Chondrocyte (in vitro differentiated cells): ENCODE measurements around the gene SKIDA1. TPM values are rescaled to one million over a fixed set of nuclear protein-coding genes. Genes with fewer than 3 reads are reported as not detected.

ENCODE experiments used
- DNase-seq: peaks from one replicate; pipeline ENCODE4 v3.0.0; 2021; ENCODE audit warnings: mixed read lengths, low spot score
- H3K27ac Mint-ChIP-seq: one replicate; pipeline ENCODE4 v1.8.0; 2021; ENCODE audit warnings: mild to moderate bottlenecking, moderate library complexity, mixed read lengths; ENCODE audit not compliant: unreplicated experiment
- H3K27me3 Mint-ChIP-seq: 2 replicates; pipeline ENCODE4 v1.8.0; 2021; ENCODE audit warnings: low read depth, mixed read lengths
- H3K36me3 Mint-ChIP-seq: 2 replicates; pipeline ENCODE4 v1.8.0; 2021; ENCODE audit warnings: low read depth, mixed read lengths
- H3K4me1 Mint-ChIP-seq: 2 replicates; pipeline ENCODE4 v1.8.0; 2021; ENCODE audit warnings: low read depth, mild to moderate bottlenecking, mixed read lengths
- H3K4me3 Mint-ChIP-seq: one replicate; pipeline ENCODE4 v1.8.0; 2021; ENCODE audit warnings: mild to moderate bottlenecking, moderate library complexity, mixed read lengths; ENCODE audit not compliant: unreplicated experiment
- H3K9me3 Mint-ChIP-seq: 2 replicates; pipeline ENCODE4 v1.8.0; 2021; ENCODE audit warnings: low read depth, mixed read lengths
- total RNA-seq: library from RNA; stranded (reverse); gene quantifications from 3 replicates; pipeline ENCODE4 v1.2.1, GENCODE V29; 2021
- TF ChIP-seq, protein P1 (sequence below): fragments of 200-600 bp; sonication (generic); IDR thresholded peaks from 2 replicates; pipeline ENCODE4 v1.5.0; 2021; ENCODE audit warnings: antibody characterized with exemption, mild to moderate bottlenecking, moderate library complexity

SKIDA1 gene
- total RNA-seq, 1 donor from 2014 or later, result 2.0 TPM

DNA sequence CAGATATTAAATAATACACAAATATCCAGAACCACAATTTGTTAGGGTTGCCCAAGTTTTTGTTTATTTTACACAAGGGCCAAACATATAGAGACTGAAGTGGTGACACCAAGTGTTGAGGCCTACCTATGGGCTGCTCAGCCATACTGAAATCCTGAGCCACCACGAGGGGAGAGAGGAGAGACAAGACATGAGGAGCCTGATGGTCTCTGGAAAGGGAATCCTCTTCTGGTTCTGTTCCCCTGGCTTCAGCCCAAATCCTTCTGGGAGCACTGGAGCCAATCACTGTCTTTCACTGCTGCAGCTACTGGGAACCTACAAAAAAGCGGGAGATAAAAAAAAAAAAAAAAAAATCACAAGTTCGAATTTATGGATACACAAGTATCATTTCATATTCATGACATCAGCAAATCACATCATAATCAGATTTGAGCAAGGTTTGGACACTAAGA is 1.9 kb downstream of the SKIDA1 start:
- Mint-ChIP-seq H3K36me3 (no peaks in the 10 kb centered on the region), H3K4me1 (peaks cover 69% of the 10 kb centered on the region), H3K4me3 (peak overlapping the region; percentile 80), H3K27me3 (no peaks in the 10 kb centered on the region), H3K9me3 (no peaks in the 10 kb centered on the region), H3K27ac (peak overlapping the region; percentile 98)
- TF ChIP-seq, protein P1, sequence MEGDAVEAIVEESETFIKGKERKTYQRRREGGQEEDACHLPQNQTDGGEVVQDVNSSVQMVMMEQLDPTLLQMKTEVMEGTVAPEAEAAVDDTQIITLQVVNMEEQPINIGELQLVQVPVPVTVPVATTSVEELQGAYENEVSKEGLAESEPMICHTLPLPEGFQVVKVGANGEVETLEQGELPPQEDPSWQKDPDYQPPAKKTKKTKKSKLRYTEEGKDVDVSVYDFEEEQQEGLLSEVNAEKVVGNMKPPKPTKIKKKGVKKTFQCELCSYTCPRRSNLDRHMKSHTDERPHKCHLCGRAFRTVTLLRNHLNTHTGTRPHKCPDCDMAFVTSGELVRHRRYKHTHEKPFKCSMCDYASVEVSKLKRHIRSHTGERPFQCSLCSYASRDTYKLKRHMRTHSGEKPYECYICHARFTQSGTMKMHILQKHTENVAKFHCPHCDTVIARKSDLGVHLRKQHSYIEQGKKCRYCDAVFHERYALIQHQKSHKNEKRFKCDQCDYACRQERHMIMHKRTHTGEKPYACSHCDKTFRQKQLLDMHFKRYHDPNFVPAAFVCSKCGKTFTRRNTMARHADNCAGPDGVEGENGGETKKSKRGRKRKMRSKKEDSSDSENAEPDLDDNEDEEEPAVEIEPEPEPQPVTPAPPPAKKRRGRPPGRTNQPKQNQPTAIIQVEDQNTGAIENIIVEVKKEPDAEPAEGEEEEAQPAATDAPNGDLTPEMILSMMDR, result no peak
- no peak for DNase-seq

DNA sequence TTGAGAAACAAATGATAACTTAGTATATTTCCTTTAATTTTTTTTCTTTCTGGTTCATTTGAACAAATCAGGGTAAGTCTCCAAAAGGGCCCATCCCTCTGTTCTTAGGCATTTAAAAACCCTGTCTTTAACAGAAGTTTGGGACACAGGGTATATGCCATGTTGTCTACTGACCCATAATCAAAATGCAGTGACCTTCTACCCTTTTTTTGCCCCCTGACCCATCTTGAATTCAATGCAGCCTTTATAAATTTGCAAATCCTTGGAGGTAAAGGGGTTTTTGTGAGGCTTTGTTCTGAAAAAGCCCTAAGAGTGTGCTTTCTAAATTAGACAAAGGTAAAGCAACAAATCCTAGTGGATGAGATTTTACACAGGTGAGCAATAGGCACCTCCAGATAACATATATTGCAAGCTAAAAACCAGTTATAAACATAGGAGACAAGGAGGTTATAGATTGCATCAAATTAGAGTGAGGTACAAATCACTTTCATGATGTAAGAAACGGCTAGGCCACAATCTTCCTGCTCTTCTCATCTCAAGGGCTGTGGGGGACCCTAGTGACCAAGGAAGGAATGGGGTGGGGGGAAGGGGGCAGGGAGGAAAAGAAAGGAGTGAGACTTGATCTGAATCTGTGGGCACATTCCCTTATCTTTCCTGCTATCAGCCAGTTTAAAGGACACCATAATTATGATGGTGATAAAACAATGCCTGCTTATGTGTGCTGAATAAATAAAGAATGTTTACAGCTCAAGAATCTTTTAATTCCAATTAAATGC is 2.7 kb downstream of the SKIDA1 start:
- Mint-ChIP-seq H3K27ac (peak overlapping the region; percentile 98), H3K36me3 (no peaks in the 10 kb centered on the region), H3K4me1 (peaks cover 69% of the 10 kb centered on the region), H3K27me3 (no peaks in the 10 kb centered on the region), H3K4me3 (no peak overlapping the region), H3K9me3 (no peaks in the 10 kb centered on the region)
- TF ChIP-seq, protein P1, result no peak
- no peak for DNase-seq

DNA sequence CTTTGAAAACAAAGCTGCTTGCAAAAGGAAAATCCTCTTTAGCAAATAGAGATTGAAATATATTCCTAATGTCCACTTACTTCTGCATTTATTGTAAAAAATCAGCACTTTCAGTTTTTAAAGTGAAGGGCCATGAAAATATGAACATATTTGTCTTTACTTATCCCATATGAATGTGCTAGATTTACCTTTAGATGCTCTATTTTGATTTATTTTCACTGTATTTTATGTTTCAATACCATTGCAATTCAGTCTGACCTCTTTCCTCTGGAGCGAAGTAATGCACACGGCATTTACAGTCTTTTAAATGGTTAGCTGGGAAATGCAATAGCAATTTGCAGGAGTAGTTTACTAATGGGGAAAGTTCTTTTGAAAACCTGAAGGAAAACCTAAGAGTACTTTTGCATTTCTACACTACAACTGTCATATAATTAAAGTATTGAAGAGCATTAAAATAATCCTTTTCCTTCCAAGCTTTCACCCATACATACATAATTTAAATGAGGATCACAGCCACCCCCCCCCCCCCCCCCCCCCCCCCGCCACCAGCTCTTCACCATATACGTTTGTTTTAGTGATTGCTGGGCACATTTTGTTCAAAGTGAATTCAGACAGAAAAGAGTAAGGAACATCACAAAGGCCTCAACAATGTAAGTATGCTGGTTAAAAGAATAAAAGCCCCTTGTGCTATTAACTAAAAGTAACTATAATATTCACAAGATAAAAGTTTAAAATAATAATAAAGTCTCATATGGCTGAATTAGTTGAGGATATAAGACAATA is 3.5 kb downstream of the SKIDA1 start:
- no peak overlapping the region for H3K4me3 Mint-ChIP-seq
- no peak for DNase-seq
- no peaks in the 10 kb centered on the region for H3K36me3 Mint-ChIP-seq
- no peak overlapping the region for H3K27ac Mint-ChIP-seq
- no peaks in the 10 kb centered on the region for H3K9me3 Mint-ChIP-seq
- H3K27me3 Mint-ChIP-seq, result no peaks in the 10 kb centered on the region
- TF ChIP-seq, protein P1, result no peak
- H3K4me1 Mint-ChIP-seq, result peaks cover 73% of the 10 kb centered on the region

DNA sequence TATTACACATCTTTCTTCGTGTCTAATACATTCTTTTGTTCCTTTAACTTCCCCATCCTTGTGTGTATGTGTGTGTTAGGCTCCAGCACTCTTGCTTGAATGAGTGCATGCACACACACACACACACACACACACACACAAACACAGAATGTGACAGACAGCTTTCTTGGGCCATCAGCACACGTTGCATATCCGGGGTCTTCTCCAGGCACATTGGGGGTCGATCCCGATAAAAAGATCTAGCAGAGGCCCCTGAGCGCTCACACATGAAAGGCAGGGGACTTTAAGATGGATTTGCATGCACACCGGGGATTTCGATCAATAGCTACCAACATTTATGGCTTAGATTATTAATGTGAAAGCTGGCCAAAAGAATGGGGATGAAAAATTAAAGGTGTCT is 4.5 kb downstream of the SKIDA1 start:
- Mint-ChIP-seq H3K27ac (peak overlapping the region; percentile 93), H3K9me3 (no peaks in the 10 kb centered on the region), H3K4me3 (no peak overlapping the region), H3K27me3 (no peaks in the 10 kb centered on the region), H3K4me1 (peaks cover 70% of the 10 kb centered on the region), H3K36me3 (no peaks in the 10 kb centered on the region)
- TF ChIP-seq, protein P1, result no peak
- DNase-seq, result no peak

DNA sequence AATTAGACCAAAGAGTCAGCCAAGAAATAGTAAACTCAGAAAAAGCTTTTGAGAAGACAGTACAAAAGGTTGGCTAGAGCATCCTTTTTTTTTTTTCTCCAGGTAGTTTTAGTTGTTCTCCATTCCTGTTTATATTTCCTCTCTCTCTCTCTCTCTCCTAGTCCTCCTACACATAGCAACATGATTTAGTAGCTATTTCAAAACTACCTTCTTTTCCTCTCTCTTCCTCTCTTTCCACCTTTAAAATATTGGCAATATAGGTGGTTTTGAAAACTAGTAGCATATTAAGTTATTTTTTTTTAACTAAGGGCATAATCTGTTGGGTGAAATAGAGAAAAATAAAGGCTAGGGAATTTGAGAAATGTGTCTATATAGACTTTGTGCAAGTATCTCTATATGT is 5.0 kb downstream of the SKIDA1 start:
- H3K4me1 Mint-ChIP-seq, result peaks cover 74% of the 10 kb centered on the region
- H3K4me3 Mint-ChIP-seq, result peak overlapping the region; percentile 81
- TF ChIP-seq, protein P1, result no peak
- peak overlapping the region; percentile 93 for H3K27ac Mint-ChIP-seq
- DNase-seq, result no peak
- H3K9me3 Mint-ChIP-seq, result no peaks in the 10 kb centered on the region
- no peaks in the 10 kb centered on the region for H3K36me3 Mint-ChIP-seq
- H3K27me3 Mint-ChIP-seq, result no peaks in the 10 kb centered on the region
